Neutrophil (primary cell): ENCODE measurements around the gene SCLT1.

Source experiments
- H3K27ac ChIP-seq: fragments of 200-600 bp; sonication (generic); 2 replicates; pipeline ENCODE4 v1.5.1; 2016; ENCODE audit warnings: mild to moderate bottlenecking, moderate library complexity
- H3K27me3 ChIP-seq: fragments of 200-600 bp; sonication (generic); 2 replicates; pipeline ENCODE4 v1.6.0; 2016; ENCODE audit warnings: mild to moderate bottlenecking
- H3K36me3 ChIP-seq: fragments of 200-600 bp; sonication (generic); 2 replicates; pipeline ENCODE4 v1.5.1; 2017
- H3K4me1 ChIP-seq, 2 experiments: fragments of 200-600 bp in 1 of 2; sonication (generic) in 1 of 2; 1 replicate in 1 of 2; 2 replicates in 1 of 2; pipeline versions ENCODE4 v1.5.1 to v1.6.1; 2013 to 2016; ENCODE audit warnings: low read depth in 1 of 2, low read length in 1 of 2, mild to moderate bottlenecking in 1 of 2, moderate library complexity in 1 of 2; ENCODE audit not compliant: control insufficient read depth in 1 of 2, insufficient read depth in 1 of 2
- H3K4me3 ChIP-seq, 2 experiments: fragments of 200-600 bp in 1 of 2; sonication (generic) in 1 of 2; 1 replicate in 1 of 2; 2 replicates in 1 of 2; pipeline ENCODE4 v1.5.1; 2013 to 2016; ENCODE audit warnings: low read depth in 1 of 2, low read length in 1 of 2, mild to moderate bottlenecking in 1 of 2, moderate library complexity in 1 of 2
- H3K9me3 ChIP-seq: fragments of 200-600 bp; sonication (generic); 2 replicates; pipeline ENCODE4 v1.5.1; 2016
- CTCF ChIP-seq: fragments of 200-600 bp; sonication (generic); IDR thresholded peaks from 2 replicates; pipeline ENCODE4 v1.5.1; 2016; ENCODE audit warnings: antibody characterized with exemption

The SCLT1 gene

GRCh38 chr4:129046055-129046959 lies 47.0 kb downstream of the SCLT1 start:
- no peaks in the 10 kb centered on the region for H3K4me1 ChIP-seq
- no peak for TF ChIP-seq CTCF
- no peak overlapping the region for H3K4me3 ChIP-seq
- H3K36me3 ChIP-seq = peaks cover 11% of the 10 kb centered on the region
- no peak overlapping the region for H3K27ac ChIP-seq
- no peaks in the 10 kb centered on the region for H3K9me3 ChIP-seq
- H3K27me3 ChIP-seq = no peaks in the 10 kb centered on the region

- Histone ChIP-seq H3K27me3 (no peaks in the 10 kb centered on the region), H3K36me3 (peaks cover 14% of the 10 kb centered on the region), H3K4me1 (no peaks in the 10 kb centered on the region), H3K9me3 (no peaks in the 10 kb centered on the region), H3K27ac (no peak overlapping the region), H3K4me3 (no peak overlapping the region)
- TF ChIP-seq CTCF = no peak
These were observed 49.8 kb downstream of the SCLT1 start for GRCh38 chr4:129043523-129043922.

- no peak overlapping the region for H3K4me3 ChIP-seq
- no peak for TF ChIP-seq CTCF
- no peaks in the 10 kb centered on the region for H3K4me1 ChIP-seq
- no peaks in the 10 kb centered on the region for H3K27me3 ChIP-seq
- no peaks in the 10 kb centered on the region for H3K9me3 ChIP-seq
- H3K36me3 ChIP-seq = peaks cover 18% of the 10 kb centered on the region
- no peak overlapping the region for H3K27ac ChIP-seq
These were observed 52.9 kb downstream of the SCLT1 start for GRCh38 chr4:129040471-129040870.

GRCh38 chr4:129037093-129037492 lies 56.2 kb downstream of the SCLT1 start:
- no peaks in the 10 kb centered on the region for H3K27me3 ChIP-seq
- no peak overlapping the region for H3K4me3 ChIP-seq
- no peak overlapping the region for H3K27ac ChIP-seq
- peaks cover 11% of the 10 kb centered on the region for H3K36me3 ChIP-seq
- no peaks in the 10 kb centered on the region for H3K9me3 ChIP-seq
- no peak for TF ChIP-seq CTCF
- H3K4me1 ChIP-seq = no peaks in the 10 kb centered on the region

GRCh38 chr4:129014566-129015509 lies 78.5 kb downstream of the SCLT1 start:
- no peak for TF ChIP-seq CTCF
- H3K9me3 ChIP-seq = no peaks in the 10 kb centered on the region
- H3K4me1 ChIP-seq = no peaks in the 10 kb centered on the region
- no peak overlapping the region for H3K4me3 ChIP-seq
- peaks cover 15% of the 10 kb centered on the region for H3K36me3 ChIP-seq
- H3K27ac ChIP-seq = no peak overlapping the region
- no peaks in the 10 kb centered on the region for H3K27me3 ChIP-seq
